Measurements from ENCODE around the gene WNK4. TPM values are rescaled to one million over a fixed set of nuclear protein-coding genes. Genes with fewer than 3 reads are reported as not detected.
A peak's percentile ranks its signal among the peaks of the same experiment; 100 is the strongest.

The WNK4 gene
- total RNA-seq, 1 donor from 2014 or later, result 5.8 TPM

- no peak for TF ChIP-seq CTCF (IDR thresholded peaks at IDR 0.05; ENCODE audit: unreplicated experiment)
- peaks cover 18% of the 10 kb centered on the region for H3K4me1 Mint-ChIP-seq (ENCODE audit: low read depth)
- H3K9me3 Mint-ChIP-seq (ENCODE audit: low read depth), result no peaks in the 10 kb centered on the region
- DNase-seq (ENCODE audit: low spot score, unreplicated experiment), result no peak
- H3K4me3 Mint-ChIP-seq (ENCODE audit: low read depth), result no peak overlapping the region
- no peaks in the 10 kb centered on the region for H3K27me3 Mint-ChIP-seq
- peaks cover 19% of the 10 kb centered on the region for H3K36me3 Mint-ChIP-seq (ENCODE audit: insufficient read depth)
- no peak overlapping the region for H3K27ac Mint-ChIP-seq
These were observed 55.3 kb downstream of the WNK4 start for GRCh38 chr17:42835732-42836131.

GRCh38 chr17:42841975-42842685, 61.7 kb downstream of the WNK4 start:
- Mint-ChIP-seq H3K27me3 (no peaks in the 10 kb centered on the region), H3K36me3 (ENCODE audit: insufficient read depth) (peaks cover 20% of the 10 kb centered on the region), H3K27ac (no peak overlapping the region), H3K4me1 (ENCODE audit: low read depth) (no peaks in the 10 kb centered on the region), H3K4me3 (ENCODE audit: low read depth) (no peak overlapping the region), H3K9me3 (ENCODE audit: low read depth) (no peaks in the 10 kb centered on the region)
- DNase-seq (ENCODE audit: low spot score, unreplicated experiment), result no peak
- no peak for TF ChIP-seq CTCF (IDR thresholded peaks at IDR 0.05; ENCODE audit: unreplicated experiment)

GRCh38 chr17:42843358-42843934, 63.0 kb downstream of the WNK4 start:
- peak; percentile 90 for TF ChIP-seq CTCF (IDR thresholded peaks at IDR 0.05; ENCODE audit: unreplicated experiment)
- no peaks in the 10 kb centered on the region for H3K4me1 Mint-ChIP-seq (ENCODE audit: low read depth)
- no peaks in the 10 kb centered on the region for H3K9me3 Mint-ChIP-seq (ENCODE audit: low read depth)
- no peak for DNase-seq (ENCODE audit: low spot score, unreplicated experiment)
- no peak overlapping the region for H3K27ac Mint-ChIP-seq
- H3K36me3 Mint-ChIP-seq (ENCODE audit: insufficient read depth), result peaks cover 16% of the 10 kb centered on the region
- no peak overlapping the region for H3K4me3 Mint-ChIP-seq (ENCODE audit: low read depth)
- H3K27me3 Mint-ChIP-seq, result no peaks in the 10 kb centered on the region

GRCh38 chr17:42844271-42844670, 63.9 kb downstream of the WNK4 start, which contains the start of gene AOC2:
AOC2 (plus strand) TSS chr17:42844580; CDS start chr17:42844627, 47 bp downstream.
- Mint-ChIP-seq H3K4me3 (ENCODE audit: low read depth) (no peak within 1 kb of the TSS), H3K27me3 (no peaks in the 10 kb centered on the region), H3K4me1 (ENCODE audit: low read depth) (no peaks in the 10 kb centered on the region), H3K27ac (no peak within 1 kb of the TSS), H3K9me3 (ENCODE audit: low read depth) (no peaks in the 10 kb centered on the region), H3K36me3 (ENCODE audit: insufficient read depth) (peaks cover 9% of the 10 kb centered on the region)
- no peak for DNase-seq (ENCODE audit: low spot score, unreplicated experiment)
- TF ChIP-seq CTCF (IDR thresholded peaks at IDR 0.05; ENCODE audit: unreplicated experiment), result no peak

GRCh38 chr17:42844761-42845555, 64.5 kb downstream of the WNK4 start:
- H3K27me3 Mint-ChIP-seq, result no peaks in the 10 kb centered on the region
- no peaks in the 10 kb centered on the region for H3K4me1 Mint-ChIP-seq (ENCODE audit: low read depth)
- H3K4me3 Mint-ChIP-seq (ENCODE audit: low read depth), result no peak overlapping the region
- no peak overlapping the region for H3K27ac Mint-ChIP-seq
- H3K9me3 Mint-ChIP-seq (ENCODE audit: low read depth), result no peaks in the 10 kb centered on the region
- no peak for TF ChIP-seq CTCF (IDR thresholded peaks at IDR 0.05; ENCODE audit: unreplicated experiment)
- DNase-seq (ENCODE audit: low spot score, unreplicated experiment), result no peak
- H3K36me3 Mint-ChIP-seq (ENCODE audit: insufficient read depth), result peaks cover 5% of the 10 kb centered on the region

Measured in progenitor cell of endocrine pancreas (in vitro differentiated cells).